Mammary epithelial cell (primary cell): ENCODE results near the gene IL1RAPL2.

Source experiments
- CTCF ChIP-seq, 2 donors: IDR thresholded peaks in 1 of 2; conservative IDR thresholded peaks in 1 of 2; 2 replicates each; pipeline ENCODE4 v1.5.1; 2011 to 2012; ENCODE audit warnings: inconsistent platforms in 2 of 2, low read length in 2 of 2, mild to moderate bottlenecking in 2 of 2, control low read depth in 1 of 2, low read depth in 1 of 2; ENCODE audit not compliant: insufficient read depth in 1 of 2; ENCODE audit errors: extremely low read depth in 1 of 2
- EZH2 ChIP-seq: IDR thresholded peaks from 2 replicates; pipeline ENCODE4 v1.6.1; 2012; ENCODE audit warnings: low read length, inconsistent platforms, borderline replicate concordance

GRCh38 chrX:105263171-105263570 lies 697.2 kb downstream of the IL1RAPL2 start:
- TF ChIP-seq CTCF (conservative IDR thresholded peaks at IDR 0.05 in 1 of 2, IDR thresholded peaks at IDR 0.05 in 1 of 2; ENCODE audit: extremely low read depth in 1 of 2, insufficient read depth in 1 of 2, low read depth in 1 of 2, low read length in 2 of 2) (no peak), EZH2 (no peak)
